NT2/D1 (cell line): ENCODE measurements around the gene FBLN7.

Source experiments
- SUZ12 ChIP-seq: IDR thresholded peaks from 2 replicates; pipeline ENCODE4 v1.6.1; 2011; ENCODE audit not compliant: insufficient read length, insufficient read depth; ENCODE audit errors: extremely low read depth
- YY1 ChIP-seq: IDR thresholded peaks from 2 replicates; pipeline ENCODE4 v1.6.1; 2011; ENCODE audit not compliant: insufficient read length, insufficient read depth

GRCh38 chr2:112096098-112096497 lies 42.1 kb upstream of the FBLN7 start:
- TF ChIP-seq SUZ12 (no peak), YY1 (no peak)
